Measurements from ENCODE around the gene GOLGA8R. TPM values are rescaled to one million over a fixed set of nuclear protein-coding genes. Genes with fewer than 3 reads are reported as not detected.
"Not testable (repeated sequence)": the region's sequence is repeated elsewhere in the genome, so short reads cannot be mapped to it uniquely, and the experiment has no call there.

The GOLGA8R gene
- total RNA-seq (1 to 10 TPM; 2.8 to 6.0 (median 3.5) TPM), polyA plus RNA-seq (2.3 TPM)
- long read RNA-seq, donor 1, partial matches to known transcripts = 1 of 2 reads
- long read RNA-seq, donor 1, other reads (novel, unspliced or antisense) = 1 of 2 reads
- long read RNA-seq, donor 2 = 0 reads
- long read RNA-seq, donor 3, partial matches to known transcripts = 0 of 1 reads
- long read RNA-seq, donor 3, other reads (novel, unspliced or antisense) = 1 of 1 reads
- long read RNA-seq, donor 4 = 0 reads

DNA sequence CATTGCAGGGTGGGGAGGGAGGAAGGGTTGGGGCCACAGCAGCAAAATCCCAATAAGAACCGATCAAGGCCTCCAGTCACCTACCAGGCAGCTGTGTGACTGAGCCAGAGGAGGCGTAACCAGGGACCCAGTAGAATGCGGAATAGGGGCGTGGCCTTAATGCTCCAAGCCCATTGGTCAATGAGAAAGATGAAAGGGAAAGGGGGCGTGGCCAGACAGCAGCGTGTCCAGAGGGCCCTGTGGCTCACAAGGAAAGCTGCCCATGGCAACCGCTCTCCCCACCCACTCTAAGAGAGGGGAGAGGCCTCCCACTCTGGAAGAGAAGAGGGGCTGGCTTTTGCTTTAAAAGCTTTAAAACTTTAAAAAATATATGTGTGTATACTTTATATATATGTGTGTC, at the start of gene GOLGA8R:
Gene GOLGA8R (minus strand): TSS at position 101 of the 400 bp plus-strand sequence. CDS start 98 bp downstream, at position 3.
- H3K4me3 ChIP-seq (ENCODE audit: low read length); ATAC-seq; DNase-seq; H3K27me3 ChIP-seq (ENCODE audit: control insufficient read depth, insufficient read depth); intact Hi-C loops (cut with DNase I); H3K9me3 ChIP-seq (ENCODE audit: control insufficient read depth, low read length); H3K4me1 ChIP-seq (ENCODE audit: control insufficient read depth, insufficient read depth, low read length); H3K27ac ChIP-seq (ENCODE audit: low read length): not testable (repeated sequence)
- WGBS = no CpG with 5 or more reads among the region's 7 CpGs

- DNase-seq; H3K9me3 ChIP-seq (ENCODE audit: control insufficient read depth, low read length); H3K4me1 ChIP-seq (ENCODE audit: control insufficient read depth, insufficient read depth, low read length); H3K4me3 ChIP-seq (ENCODE audit: low read length); H3K27ac ChIP-seq (ENCODE audit: low read length); intact Hi-C loops (cut with DNase I); H3K27me3 ChIP-seq (ENCODE audit: control insufficient read depth, insufficient read depth); ATAC-seq: not testable (repeated sequence)
- no CpG with 5 or more reads among the region's 1 CpG for WGBS
Observed at GRCh38 chr15:30463849-30464248, 49.8 kb upstream of the GOLGA8R start.

GRCh38 chr15:30462176-30462575, 48.1 kb upstream of the GOLGA8R start:
- H3K27me3 ChIP-seq (ENCODE audit: control insufficient read depth, insufficient read depth); H3K9me3 ChIP-seq (ENCODE audit: control insufficient read depth, low read length); intact Hi-C loops (cut with DNase I); H3K4me1 ChIP-seq (ENCODE audit: control insufficient read depth, insufficient read depth, low read length); DNase-seq; H3K27ac ChIP-seq (ENCODE audit: low read length); H3K4me3 ChIP-seq (ENCODE audit: low read length); ATAC-seq: not testable (repeated sequence)
- WGBS = no CpG with 5 or more reads among the region's 9 CpGs

- ATAC-seq; H3K4me3 ChIP-seq (ENCODE audit: low read length); DNase-seq; H3K27ac ChIP-seq (ENCODE audit: low read length); H3K9me3 ChIP-seq (ENCODE audit: control insufficient read depth, low read length); intact Hi-C loops (cut with DNase I); H3K4me1 ChIP-seq (ENCODE audit: control insufficient read depth, insufficient read depth, low read length); H3K27me3 ChIP-seq (ENCODE audit: control insufficient read depth, insufficient read depth): not testable (repeated sequence)
Observed at GRCh38 chr15:30452702-30453101, 38.6 kb upstream of the GOLGA8R start.

DNA sequence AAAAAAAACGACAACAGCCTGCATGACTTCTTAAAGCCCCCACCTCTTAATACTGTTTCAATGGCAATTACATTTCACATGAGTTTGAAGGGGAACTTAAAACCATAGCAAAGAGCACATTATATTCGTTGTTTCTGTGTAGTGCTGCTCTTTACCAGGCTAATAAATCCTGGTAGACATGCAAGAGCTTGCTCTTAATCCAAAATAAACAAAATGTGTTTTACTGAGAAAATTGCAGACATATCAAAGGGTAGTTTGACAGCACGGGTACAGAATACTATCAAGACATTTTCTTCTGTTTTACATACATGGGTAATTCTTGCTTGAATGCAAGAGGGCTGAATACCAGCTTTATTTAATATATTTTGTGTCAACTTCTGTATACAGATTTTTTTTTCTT, 24.3 kb upstream of the GOLGA8R start:
- WGBS = 27% methylated on average over 1 of the region's 3 CpGs
- intact Hi-C loops (cut with DNase I); ATAC-seq; H3K27me3 ChIP-seq (ENCODE audit: control insufficient read depth, insufficient read depth); H3K4me3 ChIP-seq (ENCODE audit: low read length); H3K27ac ChIP-seq (ENCODE audit: low read length); H3K4me1 ChIP-seq (ENCODE audit: control insufficient read depth, insufficient read depth, low read length); H3K9me3 ChIP-seq (ENCODE audit: control insufficient read depth, low read length); DNase-seq: not testable (repeated sequence)

- H3K9me3 ChIP-seq (ENCODE audit: control insufficient read depth, low read length); H3K4me1 ChIP-seq (ENCODE audit: control insufficient read depth, insufficient read depth, low read length); intact Hi-C loops (cut with DNase I); ATAC-seq; H3K27ac ChIP-seq (ENCODE audit: low read length); H3K27me3 ChIP-seq (ENCODE audit: control insufficient read depth, insufficient read depth); H3K4me3 ChIP-seq (ENCODE audit: low read length): not testable (repeated sequence)
- DNase-seq = peak in 2 of 3 donors; percentile 9 to 13
- 93% methylated on average over 3 of the region's 5 CpGs for WGBS
Observed at GRCh38 chr15:30435878-30436277, 21.8 kb upstream of the GOLGA8R start.

GRCh38 chr15:30420723-30421122, 6.7 kb upstream of the GOLGA8R start:
- H3K9me3 ChIP-seq (ENCODE audit: control insufficient read depth, low read length); H3K4me3 ChIP-seq (ENCODE audit: low read length); H3K27me3 ChIP-seq (ENCODE audit: control insufficient read depth, insufficient read depth); ATAC-seq; intact Hi-C loops (cut with DNase I); H3K4me1 ChIP-seq (ENCODE audit: control insufficient read depth, insufficient read depth, low read length); H3K27ac ChIP-seq (ENCODE audit: low read length); DNase-seq: not testable (repeated sequence)
- 72% methylated on average over 5 of the region's 6 CpGs for WGBS

DNA sequence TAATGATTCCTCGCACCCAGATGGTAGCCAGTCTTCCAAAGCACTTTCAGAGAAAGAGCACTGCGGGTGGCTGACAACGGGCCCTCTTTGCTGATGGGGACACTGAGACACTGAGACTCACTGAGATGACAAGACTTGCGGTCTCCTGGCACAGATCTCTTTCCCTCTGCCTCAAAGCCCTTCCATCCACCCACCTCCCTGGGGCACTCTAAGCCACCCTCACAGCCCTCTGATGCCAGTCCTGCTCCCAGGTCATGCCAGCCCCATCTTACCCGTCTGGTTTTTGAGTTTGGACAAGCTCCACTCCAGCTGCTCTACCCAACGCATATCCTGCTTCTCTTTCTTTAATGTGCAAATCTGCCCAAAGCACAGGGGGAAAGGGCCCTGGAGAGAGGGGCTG, 6.4 kb downstream of the GOLGA8R start:
- ATAC-seq; intact Hi-C loops (cut with DNase I); H3K4me1 ChIP-seq (ENCODE audit: control insufficient read depth, insufficient read depth, low read length); H3K27ac ChIP-seq (ENCODE audit: low read length); H3K9me3 ChIP-seq (ENCODE audit: control insufficient read depth, low read length); H3K27me3 ChIP-seq (ENCODE audit: control insufficient read depth, insufficient read depth); H3K4me3 ChIP-seq (ENCODE audit: low read length): not testable (repeated sequence)
- DNase-seq = peak in 1 of 3 donors; percentile 9
- 75% methylated on average over 5 of the region's 6 CpGs for WGBS

- WGBS = 5% methylated on average over 1 of the region's 6 CpGs
- H3K4me1 ChIP-seq (ENCODE audit: control insufficient read depth, insufficient read depth, low read length); H3K4me3 ChIP-seq (ENCODE audit: low read length); H3K27ac ChIP-seq (ENCODE audit: low read length); H3K27me3 ChIP-seq (ENCODE audit: control insufficient read depth, insufficient read depth); ATAC-seq; intact Hi-C loops (cut with DNase I); H3K9me3 ChIP-seq (ENCODE audit: control insufficient read depth, low read length): not testable (repeated sequence)
- peak; percentile 14 to 88 (median 80) for DNase-seq
Observed at GRCh38 chr15:30398988-30399387, 15.1 kb downstream of the GOLGA8R start.

GRCh38 chr15:30393664-30393991, 20.4 kb downstream of the GOLGA8R start:
- H3K4me3 ChIP-seq (ENCODE audit: low read length); H3K9me3 ChIP-seq (ENCODE audit: control insufficient read depth, low read length); H3K27me3 ChIP-seq (ENCODE audit: control insufficient read depth, insufficient read depth); DNase-seq; H3K4me1 ChIP-seq (ENCODE audit: control insufficient read depth, insufficient read depth, low read length); H3K27ac ChIP-seq (ENCODE audit: low read length); intact Hi-C loops (cut with DNase I): not testable (repeated sequence)
- ATAC-seq = peak; percentile 52 to 67
- WGBS = 4% methylated on average over 5 of the region's 23 CpGs

DNA sequence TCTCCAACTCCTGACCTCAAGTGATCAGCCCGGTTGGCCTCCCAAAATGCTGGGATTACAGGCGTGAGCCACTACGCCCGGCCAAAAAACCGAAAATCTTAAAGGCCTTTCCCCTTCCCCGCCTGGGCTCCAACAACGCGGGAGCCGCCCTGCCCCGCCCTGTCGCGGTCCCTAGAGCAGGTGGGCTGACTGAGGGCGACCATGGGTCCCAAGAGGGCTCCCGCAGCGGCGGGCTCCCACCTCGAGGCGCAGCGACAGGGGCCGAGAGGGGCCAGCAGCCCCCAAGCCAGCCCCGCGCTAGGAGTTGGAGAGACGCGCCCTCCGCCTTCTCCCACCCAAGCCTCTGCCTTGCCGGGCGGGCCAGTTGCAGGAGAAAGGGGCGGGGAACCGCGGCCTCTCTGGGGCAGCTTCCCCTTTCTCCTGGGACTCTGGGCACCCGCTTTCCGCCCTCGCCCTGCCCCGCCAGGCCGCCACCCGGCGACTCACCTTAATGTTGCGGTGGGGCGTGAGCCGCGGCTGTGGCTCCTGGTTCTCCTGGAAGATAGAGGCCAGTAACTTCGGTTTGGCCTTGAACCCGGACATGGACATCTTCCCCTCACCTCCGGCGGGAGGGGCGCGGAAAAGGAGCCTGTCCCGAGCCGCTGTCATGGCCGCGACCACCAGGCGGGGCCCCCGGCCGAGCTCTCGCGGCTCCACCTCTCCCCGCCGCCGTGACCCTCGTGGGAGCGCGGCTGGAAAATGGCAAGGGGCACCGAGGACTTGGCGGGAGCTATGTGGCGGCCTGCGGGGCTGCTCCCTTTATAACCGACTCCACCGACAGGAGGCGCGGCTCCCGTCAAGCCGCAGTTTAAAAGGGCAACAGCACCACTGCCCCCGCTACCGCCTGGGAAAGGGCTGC, 21.0 kb downstream of the GOLGA8R start, which contains the start of gene CHRFAM7A:
Gene CHRFAM7A (minus strand): TSS at position 775 of the 898 bp plus-strand sequence. CDS start 10,189 bp downstream, outside the sequence.
- not testable (repeated sequence) for H3K4me3 ChIP-seq (ENCODE audit: low read length)

More for the DNA sequence above, 21.0 kb downstream of the GOLGA8R start, which contains the start of gene CHRFAM7A:
- H3K9me3 ChIP-seq (ENCODE audit: control insufficient read depth, low read length); DNase-seq; H3K27ac ChIP-seq (ENCODE audit: low read length); H3K4me1 ChIP-seq (ENCODE audit: control insufficient read depth, insufficient read depth, low read length); H3K27me3 ChIP-seq (ENCODE audit: control insufficient read depth, insufficient read depth); intact Hi-C loops (cut with DNase I): not testable (repeated sequence)
- WGBS = under 1% methylated on average over 12 of the region's 74 CpGs
- ATAC-seq = peak; percentile 69 to 78

All from right cardiac atrium (tissue), 5 donors.